GM19240 (cell line): ENCODE measurements around the gene NOS1AP.
"Not testable (repeated sequence)": the region's sequence is repeated elsewhere in the genome, so short reads cannot be mapped to it uniquely, and the experiment has no call there.

ENCODE experiments used
- DNase-seq: peaks from one replicate; pipeline ENCODE4 v3.0.0; 2011; ENCODE audit warnings: low spot score; ENCODE audit not compliant: insufficient read length

NOS1AP gene

DNA sequence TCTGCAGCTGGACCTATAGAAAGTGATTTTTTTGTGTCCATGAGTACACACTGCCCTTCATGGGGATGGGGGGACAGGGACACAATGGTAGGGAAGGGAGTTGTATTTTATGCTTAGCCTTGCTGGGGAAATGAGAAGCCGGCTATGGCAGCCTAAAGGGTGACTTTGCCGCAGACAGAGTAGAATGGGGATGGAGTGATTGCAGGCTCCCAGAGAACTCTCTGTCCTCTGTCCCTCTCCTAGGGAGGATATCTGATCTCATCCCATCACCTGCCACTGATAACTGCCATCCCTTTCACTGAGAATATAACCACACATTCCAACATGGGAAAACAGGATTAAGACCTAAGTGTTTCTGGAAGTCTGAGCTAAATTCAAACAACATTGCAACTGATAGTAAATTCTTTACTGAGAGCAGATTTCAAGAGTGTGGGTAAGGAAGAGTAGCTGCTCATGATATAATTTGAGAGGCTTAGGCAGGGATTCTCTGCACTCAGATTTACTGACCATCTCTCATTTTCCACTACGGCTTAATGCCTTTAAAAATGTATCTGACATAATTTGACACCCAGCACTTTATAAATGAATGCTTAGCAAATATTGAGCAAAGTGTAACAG, 328.6 kb downstream of the NOS1AP start:
- no peak for DNase-seq

DNA sequence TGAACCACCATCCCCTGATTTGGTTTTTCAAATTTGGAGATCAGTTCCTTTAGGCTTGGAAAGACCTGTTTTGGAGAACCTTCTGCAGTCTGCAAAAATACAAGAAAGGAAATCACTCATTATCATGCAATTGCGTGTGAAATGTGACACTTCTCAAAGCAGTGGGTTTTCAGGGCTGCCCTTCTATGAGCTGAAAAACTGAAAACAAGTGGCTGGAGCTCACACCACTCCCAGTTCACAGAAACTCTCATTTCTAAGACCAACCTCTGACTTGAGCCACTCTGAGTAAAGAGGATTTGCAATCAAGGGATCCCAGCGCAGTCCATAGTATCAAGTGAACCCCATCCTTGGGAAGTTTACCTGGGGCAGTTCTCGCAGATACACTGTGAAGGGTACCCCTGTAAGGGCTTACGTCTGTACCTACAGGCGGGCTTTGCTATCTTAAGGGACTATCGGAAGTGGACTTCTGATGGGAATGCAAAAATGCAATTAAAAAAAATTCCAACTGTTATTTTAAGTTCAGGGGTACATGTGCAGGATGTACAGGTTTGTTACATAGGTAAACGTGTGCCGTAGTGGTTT, 329.6 kb downstream of the NOS1AP start:
- DNase-seq = no peak

DNA sequence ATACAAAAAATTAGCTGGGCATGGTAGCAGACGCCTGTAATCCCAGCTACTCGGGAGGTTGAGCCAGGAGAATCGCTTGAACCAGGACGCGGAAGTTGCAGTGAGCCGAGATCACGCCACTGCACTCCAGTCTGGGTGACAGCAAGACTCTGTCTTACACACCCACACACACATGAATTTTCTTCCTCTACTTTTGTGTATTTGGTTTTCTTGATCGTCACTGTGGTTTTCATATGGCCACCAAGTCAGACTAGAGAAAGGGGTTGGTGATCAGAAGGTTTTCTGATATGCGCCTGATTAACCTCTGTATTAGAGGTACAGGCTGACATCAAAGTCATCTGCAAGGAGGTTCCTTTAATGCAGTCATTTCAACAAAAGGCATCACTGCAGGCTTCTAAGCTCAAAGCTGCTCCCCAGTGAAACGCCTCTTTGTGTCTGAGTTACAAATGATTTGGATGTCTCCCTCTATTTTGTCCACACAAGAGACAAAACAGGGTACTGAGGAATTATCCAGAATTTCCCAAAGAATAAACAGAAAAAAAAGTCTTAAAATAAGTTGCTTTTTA, 331.4 kb downstream of the NOS1AP start:
- DNase-seq = no peak

GRCh38 chr1:162404550-162405160, 335.2 kb downstream of the NOS1AP start:
- DNase-seq = no peak

GRCh38 chr1:162405800-162406199, 336.3 kb downstream of the NOS1AP start:
- no peak for DNase-seq

- DNase-seq = no peak
Observed at GRCh38 chr1:162406811-162407210, 337.3 kb downstream of the NOS1AP start.

- DNase-seq = no peak
Observed at GRCh38 chr1:162407539-162407938, 338.0 kb downstream of the NOS1AP start.

GRCh38 chr1:162412002-162412401, 342.5 kb downstream of the NOS1AP start, which contains the start of gene SH2D1B:
TSS of gene SH2D1B (minus strand) at chr1:162412136. CDS start at chr1:162412016, 120 bp downstream.
- DNase-seq = no peak

GRCh38 chr1:162416215-162416614, 346.7 kb downstream of the NOS1AP start:
- DNase-seq = no peak

GRCh38 chr1:162416909-162417308, 347.4 kb downstream of the NOS1AP start:
- DNase-seq = no peak

- no peak for DNase-seq
Observed at GRCh38 chr1:162417650-162418049, 348.2 kb downstream of the NOS1AP start.

GRCh38 chr1:162418584-162418983, 349.1 kb downstream of the NOS1AP start:
- DNase-seq = not testable (repeated sequence)

DNA sequence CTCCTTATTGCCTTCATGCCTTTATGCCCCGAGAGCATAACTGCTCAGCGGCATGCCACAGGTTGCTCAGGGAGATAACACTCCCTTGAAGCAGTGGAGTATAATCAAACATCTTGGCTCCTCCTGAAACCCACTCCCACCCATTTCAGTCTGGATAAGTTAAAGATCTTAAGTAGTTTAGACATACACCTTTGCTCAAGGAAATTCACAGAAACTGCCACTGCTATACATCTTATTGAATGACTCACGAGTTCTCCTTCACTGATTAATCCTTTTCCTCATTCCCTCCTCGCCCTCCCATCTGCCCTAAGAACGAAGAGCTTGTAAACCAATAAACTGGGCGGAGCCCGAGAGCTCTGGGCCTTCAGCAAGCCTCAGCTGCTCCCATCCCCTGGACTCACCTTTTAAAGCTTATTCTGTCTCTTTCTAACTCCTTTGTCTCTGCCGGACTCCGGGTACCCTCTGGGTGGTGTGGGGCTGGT, 350.0 kb downstream of the NOS1AP start:
- not testable (repeated sequence) for DNase-seq
